GM18519 (cell line): Measurements from ENCODE around the gene ZNF888.
A peak's percentile ranks its signal among the peaks of the same experiment; 100 is the strongest.
"Not testable (repeated sequence)": the region's sequence is repeated elsewhere in the genome, so short reads cannot be mapped to it uniquely, and the experiment has no call there.

Experiments used
- ATAC-seq: cut with Tn5 transposase; IDR thresholded peaks from one replicate; pipeline ENCODE4 v1.9.1; 2021; ENCODE audit warnings: mild to moderate bottlenecking, moderate library complexity; ENCODE audit not compliant: unreplicated experiment, low FRiP score

ZNF888 gene

DNA sequence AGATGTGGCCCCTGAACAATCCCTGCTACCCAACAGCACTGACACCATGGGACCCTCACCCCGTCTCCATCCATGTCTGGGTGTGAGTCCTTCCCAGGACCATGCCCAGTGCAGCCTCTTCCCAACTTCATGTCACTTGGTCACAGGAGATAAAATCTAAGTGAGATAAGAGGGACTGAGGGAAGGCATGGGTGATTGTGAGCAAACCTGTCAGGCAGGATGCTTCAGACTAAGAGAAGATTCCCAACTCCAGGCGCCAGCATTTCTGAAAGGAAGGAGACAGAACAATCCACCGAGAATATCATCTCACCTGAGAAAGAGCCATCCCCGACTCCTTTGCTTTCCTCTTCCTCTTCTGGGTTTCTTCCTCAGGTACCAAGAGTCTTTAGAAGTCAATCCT lies 33.3 kb downstream of the ZNF888 start:
- ATAC-seq, result no peak

GRCh38 chr19:52889076-52889475 lies 34.2 kb downstream of the ZNF888 start:
- ATAC-seq, result no peak

DNA sequence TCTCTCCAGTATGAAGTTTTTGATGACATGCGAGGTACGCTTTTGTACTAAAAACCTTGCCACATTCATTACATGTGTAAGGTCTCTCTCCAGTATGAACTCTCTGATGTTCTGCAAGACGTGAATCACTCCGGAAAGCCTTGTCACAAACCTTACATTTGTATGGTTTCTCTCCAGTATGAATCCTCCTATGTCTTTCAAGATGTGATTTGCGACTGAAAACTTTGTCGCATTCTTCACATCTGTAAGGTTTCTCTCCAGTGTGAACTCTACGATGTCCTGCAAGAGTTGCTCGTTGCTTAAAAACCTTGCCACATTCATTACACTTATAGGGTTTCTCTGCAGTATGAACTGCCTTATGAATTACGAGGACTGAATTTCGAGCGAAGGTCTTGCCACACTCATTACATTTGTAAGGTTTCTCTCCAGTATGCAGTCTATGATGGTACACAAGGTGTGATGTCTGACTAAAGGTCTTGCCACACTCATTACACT lies 42.3 kb downstream of the ZNF888 start:
- ATAC-seq, result no peak

- not testable (repeated sequence) for ATAC-seq
Measured at GRCh38 chr19:52872996-52873395, 50.2 kb downstream of the ZNF888 start.

DNA sequence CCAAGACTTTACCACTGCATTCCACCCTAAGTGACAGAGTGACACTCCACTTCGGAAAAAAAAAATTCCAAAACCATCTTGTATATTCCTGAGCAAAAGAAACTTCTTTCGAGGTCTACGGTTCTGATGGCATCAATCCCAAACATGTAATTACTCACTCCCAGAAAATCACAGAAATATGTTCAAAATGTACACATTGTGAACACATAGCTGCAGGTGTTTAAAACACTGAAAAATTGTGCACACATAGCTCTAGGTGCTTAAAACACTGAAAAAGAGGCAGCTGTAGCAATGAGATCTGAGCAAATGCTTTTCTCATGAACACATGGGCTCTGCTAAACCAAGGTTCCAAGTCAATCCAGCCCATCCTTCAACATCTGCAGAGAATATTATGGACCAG lies 51.8 kb downstream of the ZNF888 start:
- ATAC-seq, result no peak

- ATAC-seq, result not testable (repeated sequence)
Measured at GRCh38 chr19:52868031-52868430, 55.2 kb downstream of the ZNF888 start.

GRCh38 chr19:52857378-52858191 lies 65.6 kb downstream of the ZNF888 start, which contains the start of gene ZNF468:
TSS of gene ZNF468 (minus strand) at chr19:52857619. CDS start at chr19:52854272, 3,347 bp downstream.
- ATAC-seq, result peak; percentile 91

GRCh38 chr19:52856540-52857377 lies 66.5 kb downstream of the ZNF888 start:
- not testable (repeated sequence) for ATAC-seq
